NCI-H748 treated with DMSO at 0.1 percent for 48 hours (cell line): ENCODE data around the gene B4GALNT4.
"Not testable (repeated sequence)": the region's sequence is repeated elsewhere in the genome, so short reads cannot be mapped to it uniquely, and the experiment has no call there.

ENCODE experiments used
- DNase-seq: peaks from one replicate; lab custom pipeline; 2025; lab: John Stamatoyannopoulos, UW

B4GALNT4 gene

DNA sequence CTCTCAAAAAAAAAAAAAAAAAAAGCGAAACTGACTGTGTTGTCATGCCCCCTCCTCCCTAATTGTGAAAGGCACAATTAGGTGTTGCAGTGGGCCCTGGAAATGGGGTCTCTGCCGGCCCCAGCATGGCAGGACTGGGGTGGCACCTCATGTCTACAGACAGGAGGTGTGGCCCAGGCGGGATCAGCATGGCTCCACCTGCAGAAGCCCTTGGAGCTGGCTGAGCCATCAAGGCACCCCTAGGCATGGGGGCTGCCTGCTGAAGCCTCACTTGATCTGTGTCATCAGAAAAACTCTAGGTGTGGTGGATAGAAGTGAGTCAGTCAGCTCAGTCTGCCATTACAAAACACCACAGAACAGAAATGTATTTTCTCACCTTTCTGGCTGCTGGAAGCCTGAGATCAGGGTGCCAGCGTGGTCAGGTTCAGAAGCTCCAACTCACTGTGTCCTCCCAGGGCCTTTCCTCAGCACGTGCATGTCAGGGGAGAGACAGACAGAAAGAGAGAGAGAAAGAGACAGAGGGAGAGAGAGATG lies 10.1 kb upstream of the B4GALNT4 start:
- DNase-seq, result no peak

DNA sequence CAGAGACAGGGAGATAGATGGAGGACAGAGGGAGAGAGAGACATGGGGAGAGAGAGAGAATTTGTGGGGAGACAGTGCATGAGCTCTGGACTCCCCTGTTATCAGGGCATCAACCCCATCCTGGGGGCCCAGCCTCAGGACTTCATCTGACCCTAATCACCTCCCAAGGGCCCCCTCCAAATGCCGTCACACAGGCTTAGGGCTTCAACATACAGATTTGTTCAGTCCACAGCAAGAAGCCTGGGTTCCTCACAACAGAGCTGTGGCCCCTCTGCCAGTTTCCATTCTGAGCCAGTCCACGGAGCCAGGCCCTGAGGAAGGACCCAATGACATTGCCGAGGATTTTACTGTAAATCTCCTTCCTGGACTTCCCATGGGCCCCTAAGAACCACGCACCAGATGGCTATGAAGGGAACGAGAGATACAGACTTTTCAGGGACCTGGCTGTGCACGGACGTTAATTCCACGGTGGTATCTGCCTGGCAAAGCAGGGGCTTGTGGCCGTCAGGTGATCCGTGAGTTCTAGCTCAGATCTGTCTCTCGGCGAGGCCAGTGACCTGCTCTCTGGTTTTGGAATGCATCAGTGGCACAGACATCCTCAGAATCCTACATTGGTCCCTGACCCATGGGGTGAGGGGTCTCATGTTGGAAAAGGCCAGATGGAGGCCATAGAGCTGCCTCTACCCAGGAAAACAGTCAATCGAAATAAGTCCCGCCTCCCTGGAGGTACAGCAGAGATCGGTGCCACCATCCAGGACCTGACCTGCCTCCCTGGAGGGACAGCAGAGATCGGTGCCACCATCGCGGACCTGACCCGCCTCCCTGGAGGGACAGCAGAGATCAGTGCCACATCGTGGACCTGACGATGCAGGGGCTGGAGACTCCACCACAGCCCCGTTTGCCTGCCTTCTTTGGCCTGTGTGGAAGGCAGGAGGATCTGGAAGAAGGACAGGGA lies 8.7 kb upstream of the B4GALNT4 start:
- no peak for DNase-seq

DNA sequence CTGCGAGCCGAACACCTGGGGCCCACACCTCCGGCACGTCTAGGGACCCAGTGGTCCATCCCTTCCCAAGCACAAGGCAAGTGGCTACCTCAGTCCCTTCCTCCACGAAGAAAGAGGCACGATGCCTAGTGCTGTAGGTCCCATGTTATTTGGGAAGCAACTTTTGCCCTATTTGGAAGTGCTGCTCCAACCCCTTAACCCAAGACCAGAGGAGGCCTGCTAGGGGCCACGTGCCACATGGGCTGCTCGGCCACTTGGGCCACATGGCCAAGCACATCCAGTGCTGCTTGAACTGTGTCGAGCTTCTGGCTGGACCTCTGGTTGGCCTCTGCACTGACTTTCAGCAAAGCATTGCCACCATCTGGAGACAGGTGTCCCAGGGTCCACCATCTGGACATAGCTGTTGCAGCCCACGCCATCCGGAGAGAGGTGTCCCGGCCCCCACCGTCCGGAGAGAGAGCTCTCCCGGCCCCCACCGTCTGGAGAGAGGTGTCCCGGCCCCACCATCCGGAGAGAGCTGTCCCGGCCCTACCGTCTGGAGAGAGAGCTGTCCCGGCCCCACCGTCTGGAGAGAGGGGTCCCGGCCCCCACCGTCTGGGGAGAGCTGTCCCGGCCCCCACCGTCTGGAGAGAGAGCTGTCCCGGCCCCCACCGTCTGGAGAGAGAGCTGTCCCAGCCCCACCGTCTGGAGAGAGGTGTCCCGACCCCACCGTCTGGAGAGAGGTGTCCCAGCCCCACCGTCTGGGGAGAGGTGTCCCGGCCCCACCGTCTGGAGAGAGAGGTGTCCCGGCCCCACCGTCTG lies 6.5 kb upstream of the B4GALNT4 start:
- no peak for DNase-seq

DNA sequence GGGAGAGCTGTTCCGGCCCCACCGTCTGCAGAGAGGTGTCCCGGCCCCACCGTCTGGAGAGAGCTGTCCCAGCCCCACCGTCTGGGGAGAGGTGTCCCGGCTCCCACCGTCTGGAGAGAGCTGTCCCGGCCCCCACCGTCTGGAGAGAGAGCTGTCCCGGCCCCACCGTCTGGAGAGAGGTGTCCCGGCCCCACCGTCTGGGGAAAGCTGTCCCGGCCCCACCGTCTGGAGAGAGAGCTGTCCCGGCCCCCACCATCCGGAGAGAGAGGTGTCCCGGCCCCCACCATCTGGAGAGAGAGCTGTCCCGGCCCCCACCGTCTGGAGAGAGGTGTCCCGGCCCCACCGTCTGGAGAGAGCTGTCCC lies 5.9 kb upstream of the B4GALNT4 start:
- DNase-seq, result not testable (repeated sequence)

DNA sequence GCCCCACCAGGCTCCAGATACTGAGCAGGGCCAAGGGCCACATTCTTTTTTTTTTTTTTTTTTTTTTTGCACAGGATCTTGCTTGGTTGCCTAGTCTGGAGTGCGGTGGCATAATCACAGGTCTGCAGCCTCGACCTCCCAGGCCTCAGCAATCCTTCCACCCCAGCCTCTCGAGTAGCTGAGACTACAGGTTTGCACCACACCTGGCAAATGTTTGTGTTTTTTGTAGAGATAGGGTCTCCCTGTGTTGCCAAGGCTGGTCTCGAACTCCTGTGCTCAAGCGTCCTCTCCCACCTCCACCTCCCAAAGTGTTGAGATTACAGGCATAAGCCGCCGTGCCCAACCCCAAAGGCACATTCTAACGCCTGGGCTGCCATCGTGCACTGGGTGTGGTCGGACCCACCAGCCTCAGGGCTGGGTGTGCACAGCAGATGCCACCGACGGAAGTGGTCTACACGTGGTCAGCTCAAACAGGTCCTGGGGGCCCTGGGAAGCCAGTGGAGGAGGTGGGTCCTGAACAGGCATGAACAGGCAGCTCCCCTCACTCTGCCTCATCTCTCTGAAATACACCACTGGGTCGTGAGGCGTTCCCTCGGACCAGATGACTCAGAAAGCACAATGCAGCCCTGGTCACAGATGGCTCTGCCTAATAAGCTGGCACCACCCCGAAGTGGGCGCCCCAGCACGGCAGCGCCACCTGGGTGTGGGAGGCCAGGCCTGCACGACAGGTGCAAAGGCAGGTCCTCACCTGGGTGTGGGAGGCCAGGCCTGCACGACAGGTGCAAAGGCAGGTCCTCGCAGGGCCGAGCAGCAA lies 5.1 kb upstream of the B4GALNT4 start:
- DNase-seq, result peak; percentile 19

DNA sequence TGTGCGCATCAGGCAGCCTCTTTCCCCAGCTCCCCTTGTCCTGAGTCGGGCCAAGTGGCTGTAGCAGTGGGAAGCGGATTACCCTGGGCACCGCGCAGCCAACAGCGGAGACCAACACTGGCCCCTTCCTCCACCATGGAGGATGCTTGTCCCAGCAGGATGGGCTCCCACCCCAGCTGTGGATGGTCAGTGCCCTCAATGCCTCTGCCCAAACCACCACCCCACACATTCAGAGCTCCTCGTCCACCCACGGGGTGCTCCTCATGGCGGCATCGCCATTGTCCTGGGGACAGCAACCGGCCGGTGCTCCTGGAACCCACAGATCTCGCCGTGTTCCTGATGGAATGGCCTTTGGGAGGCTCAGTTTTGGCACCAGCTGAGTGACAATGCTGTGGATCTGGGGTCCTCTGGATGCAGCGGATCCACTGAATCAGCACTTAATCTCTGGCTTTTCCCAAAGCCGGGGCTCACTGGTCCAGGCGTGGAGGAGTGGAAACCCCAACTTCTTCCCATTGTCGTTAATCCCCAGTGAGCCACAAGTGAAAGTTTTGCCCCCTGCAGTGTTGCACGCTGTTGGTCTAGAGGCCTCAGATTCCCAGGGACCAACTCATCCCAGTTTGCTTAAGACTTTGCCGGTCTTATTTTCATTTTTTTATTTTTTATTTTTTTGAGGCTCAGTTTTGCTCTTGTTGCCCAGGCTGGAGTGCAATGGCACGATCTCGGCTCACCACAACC lies 4.1 kb upstream of the B4GALNT4 start:
- no peak for DNase-seq

DNA sequence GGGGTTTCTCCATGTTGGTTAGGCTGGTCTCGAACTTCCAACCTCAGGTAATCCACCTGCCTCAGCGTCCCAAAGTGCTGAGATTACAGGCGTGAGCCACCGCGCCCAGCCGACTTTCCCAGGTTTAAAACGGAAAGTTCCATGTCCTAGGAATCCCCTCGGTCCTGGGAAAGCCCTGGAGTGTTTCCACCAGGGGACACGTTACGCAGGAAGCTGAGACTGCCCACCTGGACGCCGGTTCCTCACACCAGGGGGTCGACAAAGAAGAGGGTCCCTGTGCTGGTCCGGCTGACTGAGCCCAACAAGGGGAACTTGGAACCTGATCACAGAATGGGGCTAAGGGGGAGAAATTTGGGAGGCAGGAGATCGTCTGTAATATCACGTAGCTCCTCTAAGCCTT lies 3.5 kb upstream of the B4GALNT4 start:
- no peak for DNase-seq

DNA sequence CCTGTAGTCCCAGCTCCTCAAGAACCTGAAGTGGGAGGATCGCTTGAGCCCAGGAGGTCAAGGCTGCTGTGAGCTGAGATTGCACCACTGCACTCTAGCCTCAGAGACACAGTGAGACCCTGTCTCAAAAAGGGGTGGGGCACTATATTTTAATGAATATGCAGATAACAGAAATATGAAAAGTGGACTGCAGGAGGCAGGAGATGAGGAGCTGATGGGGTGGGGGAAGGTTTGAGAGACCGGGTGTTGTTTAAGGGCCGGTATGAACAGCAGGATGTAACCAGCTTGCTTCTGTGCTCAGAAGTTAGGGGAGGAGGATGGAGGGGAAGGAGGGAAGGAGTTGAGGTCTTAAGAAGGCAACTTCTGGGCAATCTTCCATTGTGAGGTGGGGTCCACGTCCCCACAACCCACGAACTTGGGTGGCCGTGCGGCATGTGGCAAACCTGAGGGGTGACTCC lies 1.3 kb upstream of the B4GALNT4 start:
- DNase-seq, result no peak

DNA sequence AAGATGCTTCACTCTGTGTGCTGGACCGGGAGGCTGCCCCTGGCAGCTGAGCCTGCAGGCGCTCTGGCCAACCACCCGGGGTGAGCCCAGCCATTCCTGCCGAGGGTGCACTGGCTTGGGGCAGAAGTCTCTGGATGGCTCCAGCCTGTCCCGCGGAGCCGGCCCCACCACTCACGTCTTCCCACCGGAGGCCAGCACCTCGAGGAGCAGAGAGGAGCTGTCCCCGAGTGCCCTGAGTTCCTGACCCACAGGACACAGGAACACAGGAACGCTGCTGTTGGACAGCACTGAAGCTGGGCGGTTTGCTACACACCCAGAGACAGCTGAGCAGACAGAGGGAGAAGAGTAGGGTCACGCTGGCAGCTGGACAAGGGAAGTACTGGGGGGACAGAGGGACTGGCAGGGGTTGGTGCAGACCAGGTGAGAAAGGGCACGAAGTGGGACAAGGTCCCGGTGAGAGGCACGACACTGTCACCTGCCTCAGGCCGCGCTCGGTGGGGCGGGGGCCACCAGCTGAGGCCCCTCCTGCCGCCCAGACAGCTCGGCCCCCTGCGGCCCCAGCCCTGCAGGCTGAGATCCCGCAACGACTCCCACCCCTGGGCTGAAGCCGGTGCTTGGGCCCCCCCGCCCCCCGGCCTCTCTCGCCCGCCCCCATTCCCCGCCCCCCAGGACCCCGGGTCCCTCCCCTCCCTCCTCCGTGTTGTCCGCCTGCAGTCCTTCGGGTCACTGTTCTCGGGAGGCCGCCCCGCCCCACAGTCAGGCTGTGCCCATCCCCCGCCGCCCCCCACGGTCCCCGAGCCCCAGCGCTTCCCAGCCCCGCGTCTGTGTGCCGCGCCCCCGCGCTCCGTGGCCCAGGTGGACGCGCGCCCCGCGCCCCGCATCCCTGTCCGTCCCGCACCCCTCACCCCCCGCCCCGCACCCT lies 624 bp upstream of the B4GALNT4 start:
- DNase-seq, result no peak

DNA sequence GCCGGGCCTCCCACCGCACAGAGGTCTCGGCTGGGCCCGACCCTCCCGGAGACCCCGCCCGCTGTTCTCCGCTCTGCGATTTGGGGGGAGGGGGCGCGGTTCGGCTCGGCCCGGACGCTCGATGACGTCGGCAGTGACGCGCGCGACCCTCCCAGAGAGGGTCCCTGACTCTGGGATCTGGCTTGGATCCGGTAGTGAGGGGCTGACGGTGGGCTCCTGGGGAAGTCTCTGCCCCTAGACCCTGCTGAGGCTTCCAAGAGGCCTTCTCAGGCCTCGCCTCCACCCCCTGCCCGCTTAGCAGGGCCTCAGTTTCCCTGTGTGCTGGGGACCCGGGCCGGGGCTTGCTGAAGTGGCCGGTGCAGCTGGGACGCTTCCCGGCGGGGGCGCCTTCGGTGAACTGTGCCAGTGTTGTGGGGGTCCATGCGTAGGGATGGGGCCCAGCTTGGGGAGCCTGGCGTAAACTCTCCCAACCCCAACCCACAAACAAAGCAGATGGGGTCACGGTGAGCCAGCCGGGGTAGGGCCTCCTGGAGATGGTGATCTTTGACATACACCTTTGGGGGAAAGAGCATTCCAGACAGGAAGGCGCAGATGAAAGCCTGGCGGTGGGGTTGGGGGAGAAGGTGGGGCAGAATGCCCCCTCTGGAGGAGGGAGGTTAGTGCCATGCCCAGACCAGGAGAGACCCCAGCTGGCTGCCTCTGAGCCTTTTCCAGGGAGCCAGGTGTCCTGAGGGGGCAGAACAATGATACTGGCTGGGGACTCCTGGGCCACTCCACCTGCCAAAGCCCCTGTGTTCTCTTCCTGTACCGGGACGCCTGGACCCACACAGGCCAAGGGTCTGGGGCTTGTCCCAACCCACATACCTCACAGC lies 1.0 kb downstream of the B4GALNT4 start:
- no peak for DNase-seq

DNA sequence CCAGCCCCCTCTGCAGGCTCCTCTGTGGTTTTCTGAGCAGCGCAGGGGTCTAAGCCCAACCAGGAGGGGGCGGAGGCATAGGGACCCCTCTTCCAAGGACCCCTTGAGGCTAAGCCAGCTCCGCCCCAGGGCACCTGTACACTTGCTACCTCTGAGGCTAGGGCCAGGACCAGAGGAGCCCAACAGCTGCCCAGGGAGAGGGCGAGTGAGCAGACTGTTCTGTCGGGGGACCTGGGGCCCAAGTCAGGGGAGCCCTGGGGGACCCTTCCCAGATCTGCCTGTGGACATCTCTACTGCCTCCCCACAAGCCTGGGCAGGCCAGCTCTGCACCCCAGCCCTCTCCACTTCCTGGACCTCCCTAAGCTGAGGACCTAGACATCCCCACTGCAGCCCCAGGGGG lies 1.8 kb downstream of the B4GALNT4 start:
- no peak for DNase-seq

DNA sequence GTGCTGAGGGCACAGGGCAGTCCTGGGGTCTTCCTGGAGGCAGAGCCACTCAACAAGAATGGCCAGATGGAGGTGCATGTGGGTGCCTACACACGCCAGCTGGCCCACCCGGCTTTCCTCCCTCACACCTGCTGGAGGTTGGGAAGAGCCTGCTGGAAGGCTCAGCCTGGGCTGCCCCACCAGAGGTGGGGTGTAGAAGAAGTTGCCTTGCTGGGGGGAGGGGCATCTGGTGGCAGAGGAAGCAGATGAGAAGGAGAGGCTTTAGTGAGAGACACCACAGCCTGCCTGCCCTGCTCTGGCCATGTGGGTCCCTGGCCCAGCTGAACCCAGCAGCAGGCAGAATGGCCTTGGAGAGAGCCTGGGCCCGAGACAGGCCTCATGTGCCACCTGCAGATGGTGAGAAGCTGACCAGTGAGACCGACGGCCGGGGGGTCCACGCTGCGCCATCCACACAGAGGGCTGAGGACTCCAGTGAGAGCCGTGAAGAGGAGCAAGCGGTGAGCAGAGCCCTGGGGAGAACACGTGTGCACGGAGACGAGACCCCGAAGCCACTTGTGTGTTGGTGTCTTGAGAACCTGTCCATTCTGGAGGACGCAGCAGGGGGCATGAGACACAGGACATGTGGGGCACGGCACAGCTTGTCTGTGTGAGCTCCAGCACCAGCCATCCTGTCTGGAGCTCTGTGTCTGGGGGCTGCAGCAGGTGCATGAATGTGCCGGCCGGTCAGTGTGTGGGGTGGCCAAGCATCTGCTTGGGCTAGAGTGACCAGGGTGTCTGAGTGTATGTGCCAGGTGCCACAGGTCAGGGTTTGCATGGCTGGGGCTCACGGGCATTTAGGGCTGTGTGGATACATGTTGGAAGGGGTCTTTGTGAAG lies 2.7 kb downstream of the B4GALNT4 start:
- DNase-seq, result no peak

DNA sequence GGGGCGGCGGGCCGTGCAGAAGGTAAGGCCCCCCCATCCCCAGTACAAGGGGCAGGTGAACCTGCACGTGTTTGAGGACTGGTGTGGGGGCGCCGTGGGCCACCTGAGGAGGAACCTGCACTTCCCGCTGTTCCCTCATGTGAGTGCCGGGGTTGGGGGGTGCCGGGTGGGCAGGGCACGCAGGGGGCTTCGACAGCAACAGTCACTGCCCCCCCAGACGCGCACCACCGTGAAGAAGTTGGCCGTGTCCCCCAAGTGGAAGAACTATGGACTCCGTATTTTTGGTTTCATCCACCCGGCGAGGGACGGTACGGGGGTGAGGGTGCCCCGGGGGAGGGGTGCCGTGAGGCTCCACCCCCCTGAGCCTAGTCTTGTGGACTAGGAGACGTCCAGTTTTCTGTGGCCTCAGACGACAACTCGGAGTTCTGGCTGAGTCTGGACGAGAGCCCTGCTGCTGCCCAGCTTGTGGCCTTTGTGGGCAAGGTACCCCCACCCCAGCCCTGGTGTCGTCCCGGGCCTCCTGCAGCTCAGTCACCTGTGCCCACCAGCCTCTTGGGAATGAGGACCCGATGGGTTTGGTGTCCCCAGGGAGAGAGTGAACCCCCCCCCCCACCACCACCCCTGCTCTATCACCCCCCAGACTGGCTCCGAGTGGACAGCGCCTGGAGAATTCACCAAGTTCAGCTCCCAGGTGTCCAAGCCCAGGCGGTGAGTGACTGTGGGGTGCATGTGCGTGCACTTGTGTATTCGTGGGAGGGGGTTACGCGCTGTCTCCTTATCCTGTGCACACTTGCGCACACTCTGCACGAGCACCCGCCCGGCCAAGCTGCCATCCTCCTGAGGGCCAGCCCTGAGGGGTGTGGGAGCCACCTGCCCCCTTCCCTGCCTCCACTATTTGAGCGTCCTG lies 3.8 kb downstream of the B4GALNT4 start:
- DNase-seq, result no peak

DNA sequence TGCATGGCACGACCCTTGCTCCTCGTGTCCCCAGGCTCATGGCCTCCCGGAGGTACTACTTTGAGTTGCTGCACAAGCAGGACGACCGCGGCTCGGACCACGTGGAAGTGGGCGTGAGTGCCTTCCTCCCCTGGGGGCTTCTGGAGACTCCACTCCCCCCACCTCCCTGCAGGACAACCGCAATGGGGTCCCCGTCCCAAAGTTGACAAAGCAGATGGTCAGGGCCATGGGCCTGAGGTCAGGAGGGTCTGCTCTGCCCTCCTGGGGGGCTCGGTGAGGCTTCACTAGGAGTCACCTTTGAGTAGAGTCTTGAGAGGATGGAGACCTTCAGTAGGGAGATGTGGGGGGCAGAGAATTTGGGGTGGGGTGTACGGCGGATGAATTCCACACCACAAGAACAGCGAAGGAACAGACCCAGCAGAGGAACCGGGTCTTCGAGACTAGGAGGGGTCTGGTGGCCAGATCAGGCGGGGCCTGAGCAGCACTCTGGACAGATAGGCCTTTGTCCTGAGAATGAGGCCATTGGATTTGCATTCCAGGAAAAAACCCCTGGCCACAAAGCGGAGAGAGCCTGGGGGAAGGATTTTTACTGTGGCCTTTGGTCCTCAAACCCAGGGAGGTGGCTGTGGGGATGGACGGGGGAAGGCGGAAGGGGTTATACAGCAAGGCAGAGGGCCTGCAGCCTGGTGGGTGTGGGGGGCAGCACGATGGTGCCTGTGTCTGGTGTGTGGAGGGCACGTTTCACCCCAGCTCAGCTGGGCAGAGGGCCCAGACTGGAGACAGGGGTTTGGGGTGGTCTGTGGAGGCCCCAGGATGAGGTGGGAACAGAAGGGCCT lies 4.6 kb downstream of the B4GALNT4 start:
- no peak for DNase-seq

DNA sequence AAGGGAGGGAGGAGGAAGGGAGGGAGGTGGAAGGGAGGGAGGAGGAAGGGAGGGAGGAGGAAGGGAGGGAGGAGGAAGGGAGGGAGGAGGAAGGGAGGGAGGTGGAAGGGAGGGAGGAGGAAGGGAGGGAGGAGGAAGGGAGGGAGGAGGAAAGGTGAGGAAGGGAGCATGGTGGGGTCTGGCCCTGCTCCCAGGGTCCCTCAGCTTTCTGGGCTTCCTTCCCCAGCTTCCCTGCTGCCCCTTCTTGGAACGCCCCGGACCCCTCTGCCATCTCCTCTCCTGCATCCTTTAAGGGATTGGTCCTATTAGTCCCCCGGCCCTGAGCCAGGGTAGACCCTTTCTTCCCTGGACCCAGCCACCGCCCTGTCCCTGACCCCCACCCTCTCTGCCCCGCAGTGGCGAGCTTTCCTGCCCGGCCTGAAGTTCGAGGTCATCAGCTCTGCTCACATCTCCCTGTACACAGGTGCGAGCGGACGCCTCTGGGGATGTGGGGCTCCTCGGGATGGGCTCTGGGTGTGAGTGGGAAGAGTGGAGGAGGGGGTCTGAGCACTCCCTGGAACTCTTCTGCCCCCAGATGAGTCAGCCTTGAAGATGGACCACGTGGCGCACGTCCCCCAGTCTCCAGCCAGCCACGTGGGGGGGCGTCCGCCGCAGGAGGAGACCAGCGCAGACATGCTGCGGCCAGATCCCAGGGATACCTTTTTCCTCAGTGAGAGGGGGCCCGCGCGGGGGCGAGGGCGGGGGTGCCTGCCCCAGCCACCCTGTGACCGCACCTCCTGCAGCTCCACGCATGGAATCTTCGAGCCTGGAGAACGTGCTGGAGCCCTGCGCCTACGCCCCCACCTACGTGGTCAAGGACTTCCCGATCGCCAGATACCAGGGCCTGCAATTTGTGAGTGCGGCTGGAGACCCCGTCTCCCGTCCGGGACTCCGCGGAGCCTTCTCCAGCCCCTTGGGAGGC lies 6.0 kb downstream of the B4GALNT4 start:
- DNase-seq, result no peak
